ENCODE results near the gene SKP1.

DNA sequence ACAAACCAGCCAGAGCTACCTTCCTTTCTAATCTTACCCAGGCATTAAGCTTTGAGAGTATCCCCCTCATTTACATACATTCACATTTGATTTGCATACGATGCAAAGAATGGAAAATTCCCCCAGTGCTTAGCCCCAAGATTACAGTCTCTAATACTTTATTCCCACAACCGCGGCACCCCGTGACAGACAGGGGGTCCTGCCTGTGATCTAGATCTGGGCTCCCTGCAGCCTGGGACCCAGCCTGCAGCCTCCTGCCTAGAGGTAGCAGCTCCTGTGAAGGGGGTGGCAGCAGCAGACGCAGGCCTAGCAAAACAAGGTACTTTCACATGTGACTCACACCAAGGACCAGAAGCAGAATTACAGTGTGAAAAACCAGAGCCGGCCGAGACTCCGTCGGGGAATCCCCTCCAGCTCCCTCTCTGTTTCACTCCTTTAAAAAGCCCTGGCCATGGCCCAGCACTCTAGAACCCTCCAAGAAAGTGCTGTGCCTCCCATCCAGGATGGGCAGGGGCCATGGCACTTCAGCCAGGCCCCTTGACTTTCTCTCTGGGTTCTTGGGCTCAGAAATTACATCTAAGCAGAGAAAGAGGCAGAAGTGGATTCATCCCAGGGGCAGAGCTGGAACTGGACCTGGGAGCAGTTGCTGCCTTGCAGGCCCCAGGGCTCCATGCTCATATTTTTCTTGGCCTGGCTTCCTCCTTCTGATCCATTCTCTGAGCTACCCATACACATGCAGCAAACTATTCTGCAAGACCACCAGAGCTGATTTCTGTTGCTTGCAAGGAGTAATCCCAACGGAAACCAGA is 76.3 kb downstream of the SKP1 start:
- TF ChIP-seq, protein P1, sequence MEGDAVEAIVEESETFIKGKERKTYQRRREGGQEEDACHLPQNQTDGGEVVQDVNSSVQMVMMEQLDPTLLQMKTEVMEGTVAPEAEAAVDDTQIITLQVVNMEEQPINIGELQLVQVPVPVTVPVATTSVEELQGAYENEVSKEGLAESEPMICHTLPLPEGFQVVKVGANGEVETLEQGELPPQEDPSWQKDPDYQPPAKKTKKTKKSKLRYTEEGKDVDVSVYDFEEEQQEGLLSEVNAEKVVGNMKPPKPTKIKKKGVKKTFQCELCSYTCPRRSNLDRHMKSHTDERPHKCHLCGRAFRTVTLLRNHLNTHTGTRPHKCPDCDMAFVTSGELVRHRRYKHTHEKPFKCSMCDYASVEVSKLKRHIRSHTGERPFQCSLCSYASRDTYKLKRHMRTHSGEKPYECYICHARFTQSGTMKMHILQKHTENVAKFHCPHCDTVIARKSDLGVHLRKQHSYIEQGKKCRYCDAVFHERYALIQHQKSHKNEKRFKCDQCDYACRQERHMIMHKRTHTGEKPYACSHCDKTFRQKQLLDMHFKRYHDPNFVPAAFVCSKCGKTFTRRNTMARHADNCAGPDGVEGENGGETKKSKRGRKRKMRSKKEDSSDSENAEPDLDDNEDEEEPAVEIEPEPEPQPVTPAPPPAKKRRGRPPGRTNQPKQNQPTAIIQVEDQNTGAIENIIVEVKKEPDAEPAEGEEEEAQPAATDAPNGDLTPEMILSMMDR (IDR thresholded peaks at IDR 0.05) = no peak
- TF ChIP-seq POLR2AphosphoS5 (IDR thresholded peaks at IDR 0.05) = no peak
